Hepatocyte (in vitro differentiated cells): ENCODE measurements around the gene CAMK2G. TPM values are rescaled to one million over a fixed set of nuclear protein-coding genes. Genes with fewer than 3 reads are reported as not detected.

Experiments
- DNase-seq: peaks from one replicate; pipeline ENCODE4 v3.0.0-alpha.2; 2016; ENCODE audit warnings: low spot score
- H2AFZ ChIP-seq: fragments of 200-600 bp; sonication (generic); 2 replicates; pipeline ENCODE4 v1.6.0; 2016; ENCODE audit warnings: antibody characterized with exemption, mild to moderate bottlenecking
- H3K27ac ChIP-seq: fragments of 200-600 bp; sonication (generic); 2 replicates; pipeline ENCODE4 v1.5.1; 2016; ENCODE audit warnings: mild to moderate bottlenecking
- H3K27me3 ChIP-seq: fragments of 200-600 bp; sonication (generic); 2 replicates; pipeline ENCODE4 v1.6.1; 2016
- H3K36me3 ChIP-seq: fragments of 200-600 bp; sonication (generic); replicated peaks from 2 replicates; pipeline ENCODE4 v1.5.1; 2016; ENCODE audit warnings: low read depth; ENCODE audit not compliant: insufficient read depth
- H3K4me1 ChIP-seq: fragments of 200-600 bp; sonication (generic); 2 replicates; pipeline ENCODE4 v1.5.1; 2016; ENCODE audit warnings: mild to moderate bottlenecking, moderate library complexity; ENCODE audit not compliant: insufficient read depth
- H3K4me2 ChIP-seq: fragments of 200-600 bp; sonication (generic); 2 replicates; pipeline ENCODE4 v1.6.0; 2016
- H3K4me3 ChIP-seq: fragments of 200-600 bp; sonication (generic); 2 replicates; pipeline ENCODE4 v1.5.1; 2016; ENCODE audit warnings: mild to moderate bottlenecking
- H3K79me2 ChIP-seq: fragments of 200-600 bp; sonication (generic); 2 replicates; pipeline ENCODE4 v1.6.0; 2017; ENCODE audit warnings: mild to moderate bottlenecking
- H3K9me2 ChIP-seq: fragments of 200-600 bp; sonication (generic); replicated peaks from 2 replicates; pipeline ENCODE4 v1.6.0; 2017; ENCODE audit warnings: mild to moderate bottlenecking; ENCODE audit not compliant: insufficient read depth
- H3K9me3 ChIP-seq: fragments of 200-600 bp; sonication (generic); 2 replicates; pipeline ENCODE4 v1.5.1; 2016; ENCODE audit warnings: low read depth, mild to moderate bottlenecking
- H4K20me1 ChIP-seq: fragments of 200-600 bp; sonication (generic); 2 replicates; pipeline ENCODE4 v1.6.0; 2016; ENCODE audit warnings: mild to moderate bottlenecking; ENCODE audit not compliant: insufficient read depth, poor library complexity, severe bottlenecking
- EZH2 ChIP-seq: fragments of 200-600 bp; sonication (generic); IDR thresholded peaks from 2 replicates; pipeline ENCODE4 v1.6.1; 2016; ENCODE audit warnings: antibody characterized with exemption, mild to moderate bottlenecking, borderline replicate concordance
- EZH2phosphoT487 ChIP-seq: fragments of 200-600 bp; sonication (generic); IDR thresholded peaks from one replicate; pipeline ENCODE4 v1.6.1; 2018; ENCODE audit warnings: antibody characterized with exemption, mild to moderate bottlenecking, low read depth, moderate library complexity; ENCODE audit not compliant: unreplicated experiment, severe bottlenecking
- WGBS: methylation state at CpG from one replicate; pipeline ENCODE4 v1.1.6; 2016; ENCODE audit warnings: low lambda C conversion rate; ENCODE audit errors: missing lambda C conversion rate; 5-methylcytosine and 5-hydroxymethylcytosine counted together
- polyA plus RNA-seq: library from polyadenylated mRNA; unstranded; fragments of >200 nt; fragmentation: Nextera tagmentation; extraction: Ambion mirVana; gene quantifications from 2 replicates; pipeline ENCODE4 v1.2.1, GENCODE V29; 2016
- total RNA-seq: library from RNA; depleted of rRNA; stranded (reverse); fragments of >200 nt; gene quantifications from 2 replicates; pipeline ENCODE4 v1.2.3, GENCODE V29; 2014
- TF ChIP-seq, protein P1 (sequence below): fragments of 200-600 bp; sonication (generic); IDR thresholded peaks from 2 replicates; pipeline ENCODE4 v1.5.1; 2016; ENCODE audit warnings: antibody characterized with exemption, mild to moderate bottlenecking; ENCODE audit not compliant: poor library complexity

The CAMK2G gene
- total and polyA plus RNA-seq, 2 experiments from 2014 or later = 5.2 to 25.0 TPM

DNA sequence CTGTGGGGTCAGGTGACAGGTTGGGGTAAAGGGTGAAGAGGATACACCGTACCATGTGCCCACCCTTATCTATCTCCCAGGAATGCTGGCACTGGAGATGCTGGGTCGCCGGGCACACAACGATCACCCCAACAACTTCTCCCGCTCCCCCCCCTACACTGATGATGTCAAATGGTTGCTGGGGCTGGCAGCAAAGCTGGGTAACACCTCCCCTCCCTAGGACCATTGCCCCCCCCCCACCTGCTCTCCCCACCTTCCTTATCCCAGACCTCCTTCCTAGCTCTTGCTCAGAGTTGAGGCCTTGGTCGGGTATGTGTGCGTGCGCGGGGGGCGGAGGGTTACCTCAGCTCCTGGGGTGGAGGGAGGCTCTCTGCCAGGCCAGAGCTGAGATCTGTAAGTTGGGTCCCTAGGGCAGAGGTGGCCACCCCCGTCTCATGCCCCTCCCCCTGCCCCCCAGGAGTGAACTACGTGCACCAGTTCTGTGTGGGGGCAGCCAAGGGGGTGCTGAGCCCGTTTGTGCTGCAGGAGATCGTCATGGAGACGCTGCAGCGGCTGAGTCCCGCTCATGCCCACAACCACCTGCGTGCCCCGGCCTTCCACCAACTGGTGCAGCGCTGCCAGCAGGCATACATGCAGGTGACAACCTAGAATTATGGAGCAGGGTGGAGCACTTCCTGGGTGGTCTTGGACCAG is 73.6 kb downstream of the CAMK2G start:
- Histone ChIP-seq H3K9me3 (no peaks in the 10 kb centered on the region), H3K79me2 (no peaks in the 10 kb centered on the region), H3K4me2 (no peak overlapping the region), H3K4me1 (no peaks in the 10 kb centered on the region), H4K20me1 (no peaks in the 10 kb centered on the region), H3K27me3 (no peaks in the 10 kb centered on the region), H3K9me2 (no peaks in the 10 kb centered on the region), H3K4me3 (no peak overlapping the region), H3K36me3 (no peaks in the 10 kb centered on the region), H2AFZ (no peak overlapping the region), H3K27ac (no peak overlapping the region)
- TF ChIP-seq, protein P1, sequence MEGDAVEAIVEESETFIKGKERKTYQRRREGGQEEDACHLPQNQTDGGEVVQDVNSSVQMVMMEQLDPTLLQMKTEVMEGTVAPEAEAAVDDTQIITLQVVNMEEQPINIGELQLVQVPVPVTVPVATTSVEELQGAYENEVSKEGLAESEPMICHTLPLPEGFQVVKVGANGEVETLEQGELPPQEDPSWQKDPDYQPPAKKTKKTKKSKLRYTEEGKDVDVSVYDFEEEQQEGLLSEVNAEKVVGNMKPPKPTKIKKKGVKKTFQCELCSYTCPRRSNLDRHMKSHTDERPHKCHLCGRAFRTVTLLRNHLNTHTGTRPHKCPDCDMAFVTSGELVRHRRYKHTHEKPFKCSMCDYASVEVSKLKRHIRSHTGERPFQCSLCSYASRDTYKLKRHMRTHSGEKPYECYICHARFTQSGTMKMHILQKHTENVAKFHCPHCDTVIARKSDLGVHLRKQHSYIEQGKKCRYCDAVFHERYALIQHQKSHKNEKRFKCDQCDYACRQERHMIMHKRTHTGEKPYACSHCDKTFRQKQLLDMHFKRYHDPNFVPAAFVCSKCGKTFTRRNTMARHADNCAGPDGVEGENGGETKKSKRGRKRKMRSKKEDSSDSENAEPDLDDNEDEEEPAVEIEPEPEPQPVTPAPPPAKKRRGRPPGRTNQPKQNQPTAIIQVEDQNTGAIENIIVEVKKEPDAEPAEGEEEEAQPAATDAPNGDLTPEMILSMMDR = no peak
- TF ChIP-seq EZH2 = no peak
- no peak for TF ChIP-seq EZH2phosphoT487
- DNase-seq = no peak
- WGBS = 91% methylated on average over 13 of the region's 20 CpGs

- no peak for DNase-seq
- Histone ChIP-seq H3K36me3 (no peaks in the 10 kb centered on the region), H3K27ac (no peak overlapping the region), H3K79me2 (no peaks in the 10 kb centered on the region), H3K9me3 (no peaks in the 10 kb centered on the region), H2AFZ (no peak overlapping the region), H3K27me3 (no peaks in the 10 kb centered on the region), H3K4me2 (no peak overlapping the region), H3K9me2 (no peaks in the 10 kb centered on the region), H4K20me1 (no peaks in the 10 kb centered on the region), H3K4me1 (no peaks in the 10 kb centered on the region), H3K4me3 (no peak overlapping the region)
- TF ChIP-seq, protein P1 = no peak
- no peak for TF ChIP-seq EZH2
- no peak for TF ChIP-seq EZH2phosphoT487
- 88% methylated on average over 9 of the region's 9 CpGs for WGBS
These were observed 74.3 kb downstream of the CAMK2G start for GRCh38 chr10:73799899-73800559.

DNA sequence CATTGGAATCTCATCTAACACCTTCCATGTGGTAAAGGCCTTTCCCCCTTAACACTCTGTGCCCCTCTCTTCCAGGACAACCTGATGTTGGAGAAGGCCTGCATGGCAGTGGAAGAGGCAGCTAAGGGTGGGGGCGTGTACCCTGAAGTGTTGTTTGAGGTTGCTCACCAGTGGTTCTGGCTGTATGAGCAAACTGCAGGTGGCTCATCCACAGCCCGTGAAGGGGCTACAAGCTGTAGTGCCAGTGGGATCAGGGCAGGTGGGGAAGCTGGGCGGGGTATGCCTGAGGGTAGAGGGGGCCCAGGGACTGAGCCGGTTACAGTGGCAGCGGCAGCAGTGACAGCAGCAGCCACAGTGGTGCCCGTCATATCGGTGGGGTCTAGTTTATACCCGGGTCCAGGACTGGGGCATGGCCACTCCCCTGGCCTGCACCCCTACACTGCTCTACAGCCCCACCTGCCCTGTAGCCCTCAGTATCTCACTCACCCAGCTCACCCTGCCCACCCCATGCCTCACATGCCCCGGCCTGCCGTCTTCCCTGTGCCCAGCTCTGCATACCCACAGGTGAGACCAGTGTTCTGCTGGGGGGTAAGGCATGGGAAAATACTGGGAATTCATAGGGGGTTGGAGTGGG is 75.3 kb downstream of the CAMK2G start:
- Histone ChIP-seq H3K4me3 (no peak overlapping the region), H2AFZ (no peak overlapping the region), H3K27me3 (no peaks in the 10 kb centered on the region), H3K36me3 (no peaks in the 10 kb centered on the region), H3K9me2 (no peaks in the 10 kb centered on the region), H4K20me1 (no peaks in the 10 kb centered on the region), H3K79me2 (no peaks in the 10 kb centered on the region), H3K27ac (no peak overlapping the region), H3K9me3 (no peaks in the 10 kb centered on the region), H3K4me1 (no peaks in the 10 kb centered on the region), H3K4me2 (no peak overlapping the region)
- no peak for DNase-seq
- 94% methylated on average over 10 of the region's 10 CpGs for WGBS
- TF ChIP-seq EZH2 = no peak
- no peak for TF ChIP-seq EZH2phosphoT487
- TF ChIP-seq, protein P1 = no peak
